Glutamatergic neuron (in vitro differentiated cells): ENCODE data around the gene INPP5F. TPM values are rescaled to one million over a fixed set of nuclear protein-coding genes. Genes with fewer than 3 reads are reported as not detected.

ENCODE experiments used
- DNase-seq: peaks from one replicate; pipeline ENCODE4 v3.0.0; 2022
- H3K27ac Mint-ChIP-seq: one replicate; pipeline ENCODE4 v1.8.0; 2020; ENCODE audit warnings: mild to moderate bottlenecking, mixed read lengths, inconsistent platforms; ENCODE audit not compliant: unreplicated experiment
- H3K27me3 Mint-ChIP-seq: one replicate; pipeline ENCODE4 v1.8.0; 2020; ENCODE audit warnings: mild to moderate bottlenecking, moderate library complexity, mixed read lengths, inconsistent platforms; ENCODE audit not compliant: unreplicated experiment
- H3K36me3 Mint-ChIP-seq: one replicate; pipeline ENCODE4 v1.8.0; 2020; ENCODE audit warnings: mild to moderate bottlenecking, mixed read lengths, inconsistent platforms; ENCODE audit not compliant: unreplicated experiment
- H3K4me1 Mint-ChIP-seq: one replicate; pipeline ENCODE4 v1.8.0; 2020; ENCODE audit warnings: mild to moderate bottlenecking, low read depth, mixed read lengths, inconsistent platforms; ENCODE audit not compliant: unreplicated experiment
- H3K4me3 Mint-ChIP-seq: one replicate; pipeline ENCODE4 v1.8.0; 2020; ENCODE audit warnings: mild to moderate bottlenecking, mixed read lengths, inconsistent platforms; ENCODE audit not compliant: unreplicated experiment
- H3K9me3 Mint-ChIP-seq: one replicate; pipeline ENCODE4 v1.8.0; 2020; ENCODE audit warnings: mild to moderate bottlenecking, moderate library complexity, mixed read lengths, inconsistent platforms; ENCODE audit not compliant: unreplicated experiment
- CTCF ChIP-seq: fragments of 200-600 bp; sonication (generic); IDR thresholded peaks from one replicate; pipeline ENCODE4 v1.5.0; 2021; ENCODE audit not compliant: partially characterized antibody, unreplicated experiment
- total RNA-seq: library from RNA; stranded (reverse); fragmentation: NEBNext Ultra II Directional; extraction: Animal tissue kit (Norgen Biotek cat#: 25700); gene quantifications from one replicate; pipeline ENCODE4 v1.2.1, GENCODE V29; 2021; ENCODE audit not compliant: unreplicated experiment

Gene INPP5F
- total RNA-seq, 1 donor from 2014 or later, result 186 TPM

- no peak overlapping the region for H3K4me3 Mint-ChIP-seq
- H3K4me1 Mint-ChIP-seq, result peaks cover 33% of the 10 kb centered on the region
- no peaks in the 10 kb centered on the region for H3K27me3 Mint-ChIP-seq
- no peak for TF ChIP-seq CTCF
- no peaks in the 10 kb centered on the region for H3K36me3 Mint-ChIP-seq
- DNase-seq, result no peak
- H3K9me3 Mint-ChIP-seq, result no peaks in the 10 kb centered on the region
- no peak overlapping the region for H3K27ac Mint-ChIP-seq
Measured at GRCh38 chr10:119735451-119735850, 9.6 kb downstream of the INPP5F start.

GRCh38 chr10:119736220-119736619 is 10.4 kb downstream of the INPP5F start:
- Mint-ChIP-seq H3K4me3 (no peak overlapping the region), H3K36me3 (no peaks in the 10 kb centered on the region), H3K9me3 (no peaks in the 10 kb centered on the region), H3K27ac (no peak overlapping the region), H3K4me1 (peaks cover 33% of the 10 kb centered on the region), H3K27me3 (no peaks in the 10 kb centered on the region)
- DNase-seq, result no peak
- no peak for TF ChIP-seq CTCF

GRCh38 chr10:119737039-119737663 is 11.3 kb downstream of the INPP5F start:
- no peaks in the 10 kb centered on the region for H3K36me3 Mint-ChIP-seq
- no peak for DNase-seq
- no peak overlapping the region for H3K4me3 Mint-ChIP-seq
- peaks cover 33% of the 10 kb centered on the region for H3K4me1 Mint-ChIP-seq
- H3K27ac Mint-ChIP-seq, result no peak overlapping the region
- no peak for TF ChIP-seq CTCF
- no peaks in the 10 kb centered on the region for H3K27me3 Mint-ChIP-seq
- no peaks in the 10 kb centered on the region for H3K9me3 Mint-ChIP-seq

GRCh38 chr10:119737823-119738222 is 12.0 kb downstream of the INPP5F start:
- H3K27me3 Mint-ChIP-seq, result no peaks in the 10 kb centered on the region
- TF ChIP-seq CTCF, result no peak
- no peaks in the 10 kb centered on the region for H3K9me3 Mint-ChIP-seq
- peaks cover 34% of the 10 kb centered on the region for H3K4me1 Mint-ChIP-seq
- peak overlapping the region; percentile 8 for H3K27ac Mint-ChIP-seq
- H3K36me3 Mint-ChIP-seq, result no peaks in the 10 kb centered on the region
- H3K4me3 Mint-ChIP-seq, result no peak overlapping the region
- DNase-seq, result no peak

- TF ChIP-seq CTCF, result no peak
- peaks cover 33% of the 10 kb centered on the region for H3K4me1 Mint-ChIP-seq
- DNase-seq, result no peak
- H3K4me3 Mint-ChIP-seq, result no peak overlapping the region
- H3K27ac Mint-ChIP-seq, result no peak overlapping the region
- no peaks in the 10 kb centered on the region for H3K36me3 Mint-ChIP-seq
- H3K9me3 Mint-ChIP-seq, result no peaks in the 10 kb centered on the region
- peaks cover under 1% of the 10 kb centered on the region for H3K27me3 Mint-ChIP-seq
Measured at GRCh38 chr10:119738962-119739361, 13.1 kb downstream of the INPP5F start.
